Endothelial cell of umbilical vein (primary cell): ENCODE results near the gene GPR78. TPM values are rescaled to one million over a fixed set of nuclear protein-coding genes. Genes with fewer than 3 reads are reported as not detected.

Experiments used
- BruUV-seq: library from RNA; stranded (reverse); fragments of 400-500 nt; replicated peaks from 2 replicates; lab custom pipeline; 2021; lab: Mats Ljungman, UMichigan
- CTCF ChIA-PET: fragments of 300-600, 350-600 bp; sonication (Branson Sonifier 250); formaldehyde crosslinking; loops from one replicate; lab custom pipeline; 2021; ENCODE audit warnings: antibody characterized with exemption, inconsistent platforms; lab: Charles Lee
- POLR2A ChIA-PET: fragments of 300-600, 350-600 bp; sonication (Branson Sonifier 250); formaldehyde crosslinking; loops from one replicate; lab custom pipeline; 2021; ENCODE audit warnings: antibody characterized with exemption, inconsistent platforms; lab: Charles Lee
- DNase-seq: peaks from one replicate; pipeline ENCODE4 v3.0.0-alpha.2; 2011; ENCODE audit warnings: low read depth, low spot score
- FAIRE-seq: peaks from 2 replicates; lab custom pipeline; 2011; peaks lifted over from hg19 to GRCh38; lab: Jason Lieb, UNC
- H2AFZ ChIP-seq: 2 replicates; pipeline ENCODE4 v1.6.0; 2012; ENCODE audit warnings: low read depth, low read length, control low read depth, inconsistent platforms
- H3K27ac ChIP-seq: 2 replicates; pipeline ENCODE4 v1.5.1; 2011; ENCODE audit warnings: low read depth, mild to moderate bottlenecking, control low read depth, low read length, moderate library complexity; ENCODE audit not compliant: insufficient read depth
- H3K27me3 ChIP-seq, 2 experiments: 2 replicates each; pipeline versions ENCODE4 v1.6.0 to v1.6.1; 2011; ENCODE audit warnings: low read length in 2 of 2, mixed read lengths in 1 of 2; ENCODE audit not compliant: control insufficient read depth in 2 of 2, insufficient read depth in 2 of 2
- H3K36me3 ChIP-seq, 2 experiments: 2 replicates in 1 of 2; 3 replicates in 1 of 2; pipeline ENCODE4 v1.5.1; 2011; ENCODE audit warnings: low read length in 2 of 2, mild to moderate bottlenecking in 1 of 2, moderate library complexity in 1 of 2; ENCODE audit not compliant: control insufficient read depth in 2 of 2, insufficient read depth in 2 of 2; ENCODE audit errors: extremely low read depth in 1 of 2
- H3K4me1 ChIP-seq: 3 replicates; pipeline ENCODE4 v1.5.1; 2011; ENCODE audit warnings: mild to moderate bottlenecking, low read length; ENCODE audit not compliant: control insufficient read depth, insufficient read depth; ENCODE audit errors: extremely low read depth
- H3K4me2 ChIP-seq: 2 replicates; pipeline ENCODE4 v1.6.1; 2011; ENCODE audit warnings: low read length, control low read depth, mixed read lengths; ENCODE audit not compliant: insufficient read depth
- H3K4me3 ChIP-seq, 3 experiments: fragments of 200-600 bp in 1 of 3; sonication (generic), shearing (Covaris generic) in 1 of 3; replicated peaks in 1 of 3; 2 replicates each; pipeline ENCODE4 v1.5.1; 2011 to 2016; ENCODE audit warnings: control low read depth in 3 of 3, low read length in 3 of 3, mild to moderate bottlenecking in 2 of 3, inconsistent platforms in 1 of 3, low read depth in 1 of 3, moderate library complexity in 1 of 3; ENCODE audit not compliant: insufficient read depth in 1 of 3
- H3K79me2 ChIP-seq: 2 replicates; pipeline ENCODE4 v1.6.0; 2012; ENCODE audit warnings: low read length, inconsistent platforms; ENCODE audit not compliant: control insufficient read depth, insufficient read depth
- H3K9ac ChIP-seq: replicated peaks from 2 replicates; pipeline ENCODE3; 2011; ENCODE audit warnings: low read length, control low read depth; ENCODE audit not compliant: insufficient read depth; ENCODE audit errors: extremely low read depth
- H3K9me1 ChIP-seq: replicated peaks from 3 replicates; pipeline ENCODE4 v1.6.0; 2011; ENCODE audit warnings: mild to moderate bottlenecking, low read length; ENCODE audit not compliant: control insufficient read depth, insufficient read depth; ENCODE audit errors: extremely low read depth
- H3K9me3 ChIP-seq: replicated peaks from 2 replicates; pipeline ENCODE4 v1.5.1; 2012; ENCODE audit warnings: low read length, inconsistent platforms; ENCODE audit not compliant: control insufficient read depth, insufficient read depth
- H4K20me1 ChIP-seq: replicated peaks from 2 replicates; pipeline ENCODE3; 2011; ENCODE audit warnings: mild to moderate bottlenecking, low read length; ENCODE audit not compliant: control insufficient read depth, insufficient read depth; ENCODE audit errors: extremely low read depth
- EZH2 ChIP-seq: IDR thresholded peaks from 2 replicates; pipeline ENCODE4 v1.6.1; 2012; ENCODE audit warnings: borderline replicate concordance, low read depth, mild to moderate bottlenecking, moderate library complexity, low read length, inconsistent platforms; ENCODE audit not compliant: severe bottlenecking
- FOS ChIP-seq: IDR thresholded peaks from 2 replicates; pipeline ENCODE4 v1.6.1; 2011; ENCODE audit warnings: mild to moderate bottlenecking, low read length, moderate library complexity, borderline replicate concordance; ENCODE audit not compliant: insufficient read depth
- GATA2 ChIP-seq: IDR thresholded peaks from 2 replicates; pipeline ENCODE4 v1.7.0; 2011; ENCODE audit warnings: low read depth, mild to moderate bottlenecking, moderate library complexity, mixed read lengths, low read length; ENCODE audit not compliant: insufficient read length, insufficient read depth
- JUN ChIP-seq: IDR thresholded peaks from 2 replicates; pipeline ENCODE4 v1.6.1; 2011; ENCODE audit warnings: borderline replicate concordance, low read depth; ENCODE audit not compliant: insufficient read length, insufficient read depth
- MYC ChIP-seq: IDR thresholded peaks from one replicate; pipeline ENCODE4 v1.6.1; 2011; ENCODE audit warnings: mild to moderate bottlenecking, low read depth, low read length
- POLR2A ChIP-seq: IDR thresholded peaks from 2 replicates; pipeline ENCODE4 v1.6.1; 2012; ENCODE audit warnings: low read depth, mild to moderate bottlenecking, control low read depth, low read length
- POLR2AphosphoS5 ChIP-seq: IDR thresholded peaks from 2 replicates; pipeline ENCODE4 v1.6.1; 2012; ENCODE audit warnings: low read depth, mild to moderate bottlenecking, control low read depth, low read length, moderate library complexity; ENCODE audit not compliant: insufficient read depth
- dilution Hi-C: fragments of 300-500 bp; cut with MboI; formaldehyde crosslinking; loops from one replicate; pipeline ENCODE4 v1.15.0; 2019; ENCODE audit warnings: low sequenced_read_pairs; ENCODE audit not compliant: extremely low pct_ligation_motif_present
- intact Hi-C: fragments of 100-400 bp; cut with micrococcal nuclease; formaldehyde crosslinking; loops from one replicate; pipeline ENCODE4 v1.10.0; 2022
- polyA plus RNA-seq, 4 experiments: library from polyadenylated mRNA; depleted of rRNA in 3 of 4; stranded (reverse) in 3 of 4; unstranded in 1 of 4; fragments of >200 nt; gene quantifications; 2 replicates each; pipeline versions ENCODE4 v1.2.1 to v1.2.3, GENCODE V29; 2011 to 2012; ENCODE audit warnings: missing spikeins in 1 of 4
- total RNA-seq: library from RNA; stranded (reverse); gene quantifications from 2 replicates; pipeline ENCODE4 v1.2.3, GENCODE V29; 2021
- TF ChIP-seq, protein P1 (sequence below): IDR thresholded peaks from 2 replicates; pipeline ENCODE4 v1.6.1; 2011; ENCODE audit not compliant: insufficient read depth, insufficient read length

GPR78 gene
- total and polyA plus RNA-seq, 2 donors (not counting 3 experiments of a cell fraction or from before 2014, with no cell fraction given), result not detected

DNA sequence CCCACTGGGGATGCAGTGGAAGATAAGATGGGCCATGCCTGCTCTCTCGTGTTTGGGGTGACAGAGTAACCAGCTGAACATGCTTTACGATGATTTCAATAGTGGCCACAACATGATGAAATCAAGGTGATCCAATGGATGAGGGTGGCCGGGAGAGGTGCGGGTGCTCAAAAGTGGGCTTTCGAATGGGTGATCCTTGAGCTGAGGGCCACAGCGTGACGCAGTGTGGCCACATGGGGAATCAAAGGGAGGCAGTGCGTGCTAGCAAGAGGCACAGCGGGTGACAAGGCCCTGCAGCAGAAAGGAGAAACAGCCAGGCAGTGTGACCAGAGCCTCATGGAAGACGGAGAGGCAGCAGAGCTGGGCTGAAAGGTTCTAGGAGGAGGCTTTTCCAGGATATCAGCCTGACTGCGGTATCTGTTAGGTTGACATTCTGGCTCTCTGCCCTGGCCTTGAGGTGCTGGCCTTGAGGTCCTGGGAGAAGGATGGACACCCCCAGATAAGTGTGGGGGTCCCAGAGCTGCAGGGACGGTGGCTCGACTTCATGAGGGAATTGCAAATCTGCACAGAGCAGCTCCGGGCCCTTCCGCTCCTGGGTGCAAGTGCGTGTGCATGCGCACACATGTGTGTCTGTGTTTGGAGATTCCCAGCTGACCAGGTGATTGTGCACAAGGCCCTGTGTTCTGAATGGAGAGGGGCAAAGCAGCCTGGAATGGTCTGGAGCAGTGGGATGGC is 38.0 kb upstream of the GPR78 start:
- Histone ChIP-seq H3K79me2 (no peaks in the 10 kb centered on the region), H2AFZ (no peak overlapping the region), H3K27me3 (no peaks in the 10 kb centered on the region), H3K4me1 (no peaks in the 10 kb centered on the region), H4K20me1 (no peaks in the 10 kb centered on the region), H3K9ac (no peak overlapping the region), H3K27ac (no peak overlapping the region), H3K36me3 (no peaks in the 10 kb centered on the region), H3K4me3 (no peak overlapping the region), H3K4me2 (no peak overlapping the region), H3K9me3 (no peaks in the 10 kb centered on the region), H3K9me1 (no peaks in the 10 kb centered on the region)
- ChIA-PET POLR2A (no interaction called here), CTCF (no interaction called here)
- DNase-seq (no peak), FAIRE-seq (no peak)
- intact Hi-C loops, result no loop called here
- TF ChIP-seq FOS (no peak), EZH2 (no peak), JUN (no peak), MYC (no peak), GATA2 (no peak), POLR2AphosphoS5 (no peak), POLR2A (no peak)
- TF ChIP-seq, protein P1, sequence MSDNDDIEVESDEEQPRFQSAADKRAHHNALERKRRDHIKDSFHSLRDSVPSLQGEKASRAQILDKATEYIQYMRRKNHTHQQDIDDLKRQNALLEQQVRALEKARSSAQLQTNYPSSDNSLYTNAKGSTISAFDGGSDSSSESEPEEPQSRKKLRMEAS, result no peak
- no TSS peak for BruUV-seq
- dilution Hi-C loops, result no loop called here
